H9 (cell line): Measurements from ENCODE around the gene TFR2. TPM values are rescaled to one million over a fixed set of nuclear protein-coding genes. Genes with fewer than 3 reads are reported as not detected.
A peak's percentile ranks its signal among the peaks of the same experiment; 100 is the strongest.

ENCODE experiments used
- DNase-seq: peaks from one replicate; pipeline ENCODE4 v3.0.0-alpha.2; 2017
- H2AFZ ChIP-seq: one replicate; pipeline ENCODE4 v1.6.1; 2013; ENCODE audit warnings: mild to moderate bottlenecking, low read length, control low read depth, moderate library complexity
- H2AK5ac ChIP-seq: 2 replicates; pipeline ENCODE4 v1.6.1; 2013; ENCODE audit warnings: low read length, control low read depth, mixed read lengths; ENCODE audit not compliant: insufficient read length
- H2BK120ac ChIP-seq: one replicate; pipeline ENCODE4 v1.6.1; 2013; ENCODE audit warnings: low read depth, mild to moderate bottlenecking, low read length, control low read depth, inconsistent platforms; ENCODE audit not compliant: poor library complexity, severe bottlenecking
- H2BK12ac ChIP-seq: 2 replicates; pipeline ENCODE4 v1.6.1; 2013; ENCODE audit warnings: low read length, control low read depth, mixed read lengths, low read depth; ENCODE audit not compliant: insufficient read length
- H2BK15ac ChIP-seq: 2 replicates; pipeline ENCODE4 v1.6.1; 2013; ENCODE audit warnings: low read depth, low read length, control low read depth
- H2BK20ac ChIP-seq: one replicate; pipeline ENCODE4 v1.6.1; 2013; ENCODE audit warnings: low read depth, mild to moderate bottlenecking, low read length, control low read depth, inconsistent platforms; ENCODE audit not compliant: poor library complexity, severe bottlenecking
- H2BK5ac ChIP-seq: 2 replicates; pipeline ENCODE4 v1.6.1; 2013; ENCODE audit warnings: low read length, control low read depth, mixed read lengths; ENCODE audit not compliant: insufficient read length
- H3K14ac ChIP-seq: 2 replicates; pipeline ENCODE4 v1.6.1; 2013; ENCODE audit warnings: low read length, control low read depth; ENCODE audit not compliant: insufficient read depth
- H3K18ac ChIP-seq: 2 replicates; pipeline ENCODE4 v1.6.1; 2013; ENCODE audit warnings: low read depth, mild to moderate bottlenecking, mixed read lengths, low read length, control low read depth; ENCODE audit not compliant: insufficient read length
- H3K23ac ChIP-seq: 2 replicates; pipeline ENCODE4 v1.6.1; 2013; ENCODE audit warnings: low read length, control low read depth, mixed read lengths, low read depth; ENCODE audit not compliant: insufficient read length
- H3K23me2 ChIP-seq: 2 replicates; pipeline ENCODE4 v1.6.1; 2013; ENCODE audit warnings: low read depth, mild to moderate bottlenecking, mixed read lengths, low read length, control low read depth; ENCODE audit not compliant: insufficient read length, poor library complexity, severe bottlenecking
- H3K27ac ChIP-seq: 2 replicates; pipeline ENCODE4 v1.5.1; 2013; ENCODE audit warnings: low read length, control low read depth, mixed read lengths, low read depth; ENCODE audit not compliant: insufficient read length
- H3K27me3 ChIP-seq: 2 replicates; pipeline ENCODE4 v1.6.1; 2013; ENCODE audit warnings: low read length, control low read depth, inconsistent platforms; ENCODE audit not compliant: insufficient read depth
- H3K4ac ChIP-seq: 2 replicates; pipeline ENCODE4 v1.6.1; 2013; ENCODE audit warnings: low read depth, mild to moderate bottlenecking, control low read depth, inconsistent platforms, low read length, moderate library complexity
- H3K4me1 ChIP-seq: 2 replicates; pipeline ENCODE4 v1.6.1; 2013; ENCODE audit warnings: low read length, control low read depth, inconsistent platforms; ENCODE audit not compliant: insufficient read depth
- H3K4me2 ChIP-seq: 2 replicates; pipeline ENCODE4 v1.6.1; 2013; ENCODE audit warnings: low read length, control low read depth, mixed read lengths; ENCODE audit not compliant: insufficient read length, insufficient read depth
- H3K56ac ChIP-seq: 2 replicates; pipeline ENCODE4 v1.6.1; 2013; ENCODE audit warnings: low read depth, mild to moderate bottlenecking, mixed read lengths, low read length, control low read depth; ENCODE audit not compliant: insufficient read length
- H3K79me1 ChIP-seq: 2 replicates; pipeline ENCODE4 v1.6.1; 2013; ENCODE audit warnings: low read depth, mild to moderate bottlenecking, moderate library complexity, low read length, control low read depth, inconsistent platforms; ENCODE audit not compliant: insufficient read depth, poor library complexity, severe bottlenecking
- H3K79me2 ChIP-seq: 2 replicates; pipeline ENCODE4 v1.6.1; 2013; ENCODE audit warnings: low read length, control low read depth, inconsistent platforms; ENCODE audit not compliant: insufficient read depth
- H3K9ac ChIP-seq: 2 replicates; pipeline ENCODE4 v1.6.1; 2013; ENCODE audit warnings: low read length, control low read depth, mixed read lengths; ENCODE audit not compliant: insufficient read length; ENCODE audit errors: extremely low read depth
- H3K9me3 ChIP-seq: one replicate; pipeline ENCODE4 v1.6.1; 2013; ENCODE audit warnings: low read depth, low read length, inconsistent platforms; ENCODE audit not compliant: control insufficient read depth
- H3T11ph ChIP-seq: one replicate; pipeline ENCODE4 v1.6.1; 2013; ENCODE audit warnings: mild to moderate bottlenecking, low read length, control low read depth, inconsistent platforms
- H4K20me1 ChIP-seq: one replicate; pipeline ENCODE4 v1.6.1; 2013; ENCODE audit not compliant: control insufficient read depth, insufficient read length, insufficient read depth
- H4K5ac ChIP-seq: 2 replicates; pipeline ENCODE4 v1.6.1; 2013; ENCODE audit warnings: low read depth, mild to moderate bottlenecking, mixed read lengths, low read length, control low read depth; ENCODE audit not compliant: insufficient read length
- H4K8ac ChIP-seq: replicated peaks from 2 replicates; pipeline ENCODE4 v1.6.1; 2013; ENCODE audit warnings: low read length, control low read depth, mixed read lengths, low read depth; ENCODE audit not compliant: insufficient read length
- H4K91ac ChIP-seq: 2 replicates; pipeline ENCODE4 v1.6.1; 2013; ENCODE audit warnings: low read depth, mild to moderate bottlenecking, moderate library complexity, mixed read lengths, low read length, control low read depth; ENCODE audit not compliant: insufficient read length
- H3K27ac Mint-ChIP-seq, 3 experiments: 2 replicates in 2 of 3; 3 replicates in 1 of 3; pipeline ENCODE4 v1.8.0; 2020 to 2021; ENCODE audit warnings: mixed read lengths in 3 of 3, mild to moderate bottlenecking in 1 of 3, moderate library complexity in 1 of 3
- H3K27me3 Mint-ChIP-seq: 2 replicates; pipeline ENCODE4 v1.8.0; 2021; ENCODE audit warnings: low read depth, mild to moderate bottlenecking, moderate library complexity, mixed read lengths
- H3K36me3 Mint-ChIP-seq, 3 experiments: 2 replicates in 2 of 3; 3 replicates in 1 of 3; pipeline ENCODE4 v1.8.0; 2020 to 2021; ENCODE audit warnings: low read depth in 3 of 3, mixed read lengths in 3 of 3; ENCODE audit not compliant: insufficient read depth in 1 of 3
- H3K4me1 Mint-ChIP-seq, 2 experiments: 2 replicates each; pipeline ENCODE4 v1.8.0; 2020; ENCODE audit warnings: mixed read lengths in 2 of 2
- H3K4me3 Mint-ChIP-seq, 2 experiments: 2 replicates in 1 of 2; 3 replicates in 1 of 2; pipeline ENCODE4 v1.8.0; 2020 to 2021; ENCODE audit warnings: mild to moderate bottlenecking in 2 of 2, mixed read lengths in 2 of 2, moderate library complexity in 1 of 2
- H3K9me3 Mint-ChIP-seq, 2 experiments: 2 replicates in 1 of 2; 3 replicates in 1 of 2; pipeline ENCODE4 v1.8.0; 2020; ENCODE audit warnings: mild to moderate bottlenecking in 2 of 2, mixed read lengths in 2 of 2, moderate library complexity in 1 of 2
- CTCF ChIP-seq: fragments of 200-600 bp; sonication (generic); conservative IDR thresholded peaks from 3 replicates; pipeline ENCODE4 v1.8.0; 2021; ENCODE audit warnings: antibody characterized with exemption, mild to moderate bottlenecking
- WGBS: extraction: QIAGEN DNeasy Blood & Tissue Kit; methylation state at CpG from one replicate; pipeline ENCODE4 v1.1.7; 2013; ENCODE audit warnings: missing lambda C conversion rate, low lambda C conversion rate, mixed read lengths; ENCODE audit not compliant: insufficient read length; ENCODE audit errors: extremely low coverage; 5-methylcytosine and 5-hydroxymethylcytosine counted together
- total RNA-seq: library from RNA; stranded (reverse); gene quantifications from 2 replicates; pipeline ENCODE4 v1.2.1, GENCODE V29; 2021

The TFR2 gene
- total RNA-seq, 1 experiment from 2014 or later, result 2.3 TPM

DNA sequence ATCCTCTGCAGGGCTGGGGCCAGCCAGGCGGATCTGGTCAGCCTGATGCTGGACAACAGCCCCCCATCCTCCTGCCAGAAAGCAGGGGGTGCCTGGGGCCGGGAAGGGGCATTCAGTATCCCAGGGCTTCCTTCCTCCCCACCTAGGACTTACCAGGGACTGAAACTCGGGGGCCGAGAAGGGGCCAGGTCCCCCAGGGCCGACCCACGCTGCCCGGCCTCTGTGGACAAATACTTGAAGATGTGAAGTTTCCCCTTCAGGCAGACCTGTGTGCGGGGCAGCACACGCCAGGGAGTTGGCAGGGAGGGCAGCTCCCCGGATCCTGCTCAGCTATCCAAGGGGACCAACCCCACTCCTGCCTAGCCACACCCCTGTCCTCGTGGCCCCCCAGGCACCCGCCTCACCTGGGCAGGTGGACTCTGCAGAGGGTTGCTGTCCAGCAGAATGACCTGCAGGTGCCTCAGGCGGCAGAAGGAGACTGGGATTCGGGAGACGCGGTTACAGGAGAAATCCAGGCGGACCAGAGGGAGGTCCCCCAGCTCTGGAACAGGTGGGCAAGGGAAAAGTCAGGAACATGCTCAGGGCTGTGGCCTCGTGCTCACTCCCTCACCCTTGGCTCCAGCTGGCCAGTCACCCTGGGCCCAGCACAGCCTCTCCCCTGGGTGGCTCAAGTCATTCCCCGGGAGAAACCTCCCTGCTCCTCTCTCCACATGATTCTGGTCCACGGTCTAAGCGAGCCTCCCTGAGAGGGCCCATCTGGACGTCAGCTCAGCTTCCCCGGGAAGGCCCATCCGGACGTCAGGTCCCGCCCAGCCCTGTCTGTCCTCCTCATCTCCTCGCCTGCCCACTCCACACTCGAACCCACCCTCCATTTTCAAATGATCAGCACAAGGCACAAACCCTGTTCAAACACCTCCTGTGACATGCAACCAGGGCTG is 62.8 kb downstream of the TFR2 start:
- Histone ChIP-seq H3K79me1 (no peaks in the 10 kb centered on the region), H3K18ac (no peak overlapping the region), H3T11ph (no peak overlapping the region), H3K4me1 (no peaks in the 10 kb centered on the region), H3K27ac (no peak overlapping the region), H3K23ac (no peak overlapping the region), H3K9me3 (no peaks in the 10 kb centered on the region), H4K5ac (no peak overlapping the region), H4K91ac (no peak overlapping the region), H3K27me3 (no peaks in the 10 kb centered on the region), H4K20me1 (no peaks in the 10 kb centered on the region), H3K9ac (no peak overlapping the region), H2BK5ac (no peak overlapping the region), H2BK20ac (no peak overlapping the region), H3K4ac (no peak overlapping the region), H2AFZ (no peak overlapping the region), H3K23me2 (no peaks in the 10 kb centered on the region), H2BK120ac (no peak overlapping the region), H3K79me2 (no peaks in the 10 kb centered on the region), H2BK15ac (no peak overlapping the region), H3K56ac (no peak overlapping the region), H2AK5ac (no peak overlapping the region), H3K14ac (no peak overlapping the region; the same call in 1 of the 2 replicates), H4K8ac (no peak overlapping the region), H2BK12ac (no peak overlapping the region), H3K4me2 (no peak overlapping the region)
- WGBS, result no CpG with 5 or more reads among the region's 28 CpGs
- DNase-seq, result peak; percentile 20
- Mint-ChIP-seq H3K4me3 (no peak overlapping the region; a peak in 2 of 5 replicates), H3K9me3 (no peaks in the 10 kb centered on the region), H3K27ac (peak overlapping the region in 1 of 3 experiments; percentile 87; a peak in 2 of 7 replicates), H3K4me1 (peaks cover 7% of the 10 kb centered on the region in 2 experiments), H3K36me3 (peaks cover 13 to 30% (median 27%) of the 10 kb centered on the region in 3 experiments; a peak in 6 of 7 replicates), H3K27me3 (no peaks in the 10 kb centered on the region)
- no peak for TF ChIP-seq CTCF
